GM06990 (cell line): ENCODE results near the gene HSPBP1.

ENCODE experiments used
- DNase-seq: peaks from one replicate; pipeline ENCODE4 v3.0.0-alpha.2; 2011; ENCODE audit not compliant: insufficient read length; ENCODE audit errors: extremely low read depth
- H3K27me3 ChIP-seq: replicated peaks from 2 replicates; pipeline ENCODE4 v1.6.0; 2011; ENCODE audit warnings: low read length; ENCODE audit not compliant: control insufficient read depth, insufficient read depth
- H3K36me3 ChIP-seq: 2 replicates; pipeline ENCODE4 v1.5.1; 2011; ENCODE audit warnings: low read length; ENCODE audit not compliant: control insufficient read depth, insufficient read depth
- H3K4me3 ChIP-seq: replicated peaks from 2 replicates; pipeline ENCODE4 v1.5.1; 2011; ENCODE audit warnings: low read depth, mild to moderate bottlenecking, control low read depth, low read length
- CTCF ChIP-seq: IDR thresholded peaks from 2 replicates; pipeline ENCODE4 v1.5.1; 2011; ENCODE audit warnings: low read length, control low read depth, mild to moderate bottlenecking, inconsistent platforms; ENCODE audit not compliant: insufficient read depth, poor library complexity, severe bottlenecking

Gene HSPBP1

GRCh38 chr19:55258828-55259539 lies 20.9 kb downstream of the HSPBP1 start, which contains the start of gene PPP6R1:
TSS of gene PPP6R1 (minus strand) at chr19:55259017. CDS start at chr19:55247103, 11,914 bp downstream.
- peak; percentile 99 for DNase-seq
- no peak for TF ChIP-seq CTCF
- H3K4me3 ChIP-seq, result peak within 1 kb of the TSS; percentile 86
- H3K36me3 ChIP-seq, result no peaks in the 10 kb centered on the region
- no peaks in the 10 kb centered on the region for H3K27me3 ChIP-seq

- H3K36me3 ChIP-seq, result no peaks in the 10 kb centered on the region
- DNase-seq, result no peak
- H3K4me3 ChIP-seq, result peak overlapping the region; percentile 86
- no peaks in the 10 kb centered on the region for H3K27me3 ChIP-seq
- no peak for TF ChIP-seq CTCF
Measured at GRCh38 chr19:55258476-55258827, 21.5 kb downstream of the HSPBP1 start.

GRCh38 chr19:55257461-55258420 lies 22.2 kb downstream of the HSPBP1 start:
- DNase-seq, result no peak
- TF ChIP-seq CTCF, result no peak
- Histone ChIP-seq H3K27me3 (no peaks in the 10 kb centered on the region), H3K4me3 (peak overlapping the region; percentile 86), H3K36me3 (no peaks in the 10 kb centered on the region)

GRCh38 chr19:55256562-55257460 lies 23.1 kb downstream of the HSPBP1 start:
- Histone ChIP-seq H3K36me3 (no peaks in the 10 kb centered on the region), H3K4me3 (peak overlapping the region; percentile 86), H3K27me3 (no peaks in the 10 kb centered on the region)
- DNase-seq, result no peak
- TF ChIP-seq CTCF, result no peak

- peak overlapping the region; percentile 86 for H3K4me3 ChIP-seq
- no peaks in the 10 kb centered on the region for H3K27me3 ChIP-seq
- DNase-seq, result peak; percentile 80
- no peak for TF ChIP-seq CTCF
- H3K36me3 ChIP-seq, result no peaks in the 10 kb centered on the region; the same call in 1 of the 2 replicates
Measured at GRCh38 chr19:55255618-55256423, 24.1 kb downstream of the HSPBP1 start.
